SH-SY5Y (cell line): ENCODE measurements around the gene ABCC1.

Source experiments
- GATA2 ChIP-seq: IDR thresholded peaks from 2 replicates; pipeline ENCODE4 v1.6.1; 2011; ENCODE audit warnings: mild to moderate bottlenecking, low read depth, low read length
- GATA3 ChIP-seq: IDR thresholded peaks from 2 replicates; pipeline ENCODE4 v1.6.1; 2011; ENCODE audit warnings: low read depth, mild to moderate bottlenecking, low read length, moderate library complexity

DNA sequence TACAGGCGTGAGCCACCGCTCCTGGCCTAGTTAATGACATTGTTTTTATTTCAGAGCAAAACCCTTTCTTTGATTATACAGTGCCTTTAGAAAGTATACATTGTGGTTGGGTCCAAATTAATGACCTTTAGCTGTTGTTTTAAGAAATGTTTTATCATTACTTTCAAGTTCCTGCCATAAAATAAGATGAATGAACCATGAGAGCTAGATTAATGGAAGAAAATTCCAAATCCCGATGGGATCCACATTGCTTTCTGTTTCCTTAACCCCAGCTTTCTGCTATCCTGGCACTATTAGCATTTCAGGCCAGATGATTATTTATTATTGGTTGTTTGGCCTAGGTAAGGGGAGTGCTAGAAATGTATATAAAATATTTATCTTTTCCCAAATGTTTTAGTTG is 131.7 kb downstream of the ABCC1 start:
- TF ChIP-seq GATA2 (no peak), GATA3 (no peak)
